ENCODE results near the gene SPIN1. TPM values are rescaled to one million over a fixed set of nuclear protein-coding genes. Genes with fewer than 3 reads are reported as not detected.

SPIN1 gene
- polyA plus RNA-seq, 3 donors = 11.0 to 14.0 (median 11.3) TPM

DNA sequence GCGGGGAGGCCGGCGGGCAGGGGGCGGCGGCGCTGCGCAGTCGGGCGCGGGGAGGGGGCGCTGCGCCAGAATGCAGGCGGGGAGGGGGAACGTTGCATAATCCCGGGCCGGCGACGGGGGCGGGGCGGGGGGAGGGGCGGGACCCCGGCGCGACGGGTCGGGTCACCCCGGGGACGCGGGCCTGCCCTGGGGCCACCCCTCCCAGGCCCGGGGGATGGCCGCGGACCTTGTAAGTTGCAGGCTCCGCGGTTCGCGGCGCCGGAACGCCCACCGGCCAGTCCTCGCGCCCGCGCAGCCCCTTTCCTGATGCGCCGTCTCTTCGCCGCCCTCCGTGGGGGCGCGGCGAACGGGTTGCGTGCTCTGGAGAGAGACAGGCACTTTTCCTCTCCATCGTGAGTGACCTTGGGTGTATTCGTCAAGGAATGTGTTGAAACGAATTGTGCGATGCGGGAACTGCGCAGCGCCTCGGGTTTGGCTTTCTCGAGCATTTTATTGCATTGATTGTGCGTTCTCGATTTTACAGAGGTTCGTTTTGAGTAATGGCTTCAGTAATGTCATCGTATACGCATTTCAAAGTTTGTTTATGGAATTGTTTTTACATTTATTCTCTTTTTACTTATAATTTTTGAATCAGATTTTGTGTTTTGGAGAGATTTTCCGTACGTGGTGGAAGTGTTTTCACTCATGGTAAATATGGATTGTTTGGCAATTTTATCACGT, 802 bp downstream of the SPIN1 start:
- H3K9me3 Mint-ChIP-seq = no peaks in the 10 kb centered on the region
- H3K36me3 ChIP-seq (replicated peaks in 1 of 2; ENCODE audit: control insufficient read depth in 1 of 2, insufficient read depth in 2 of 2, low read length in 2 of 2) = no peaks in the 10 kb centered on the region
- peak overlapping the region; percentile 79 for H2AFZ ChIP-seq (ENCODE audit: insufficient read depth, low read depth, low read length, poor library complexity, severe bottlenecking)
- peaks cover 40% of the 10 kb centered on the region for H3K4me1 Mint-ChIP-seq
- H3K27me3 ChIP-seq (ENCODE audit: control insufficient read depth in 2 of 2, insufficient read depth in 2 of 2, low read length in 2 of 2) = no peaks in the 10 kb centered on the region
- no peaks in the 10 kb centered on the region for H3K9me3 ChIP-seq (replicated peaks in 1 of 2; ENCODE audit: control insufficient read depth in 1 of 2, insufficient read depth in 1 of 2, low read length in 2 of 2)
- intact Hi-C loops (cut with micrococcal nuclease) = loop anchor here in 1 of 2 donors (10.0 kb wide), 1 partner anchor 414 kb away; the partner anchor contains the start of gene CDK20
- peak overlapping the region; percentile 59 to 86 (median 84) for H3K4me3 ChIP-seq (replicated peaks in 1 of 3; ENCODE audit: low read depth in 2 of 3, low read length in 3 of 3)
- H3K27ac Mint-ChIP-seq = peak overlapping the region in 6 of 7 donors; percentile 84 to 94 (median 88)
- H3K79me2 ChIP-seq (ENCODE audit: insufficient read depth, low read length) = peaks cover 49% of the 10 kb centered on the region
- peak overlapping the region; percentile 93 to 96 for H3K4me3 Mint-ChIP-seq
- under 1% methylated on average over 51 of the region's 71 CpGs for WGBS (ENCODE audit: insufficient coverage)
- peaks cover 10% of the 10 kb centered on the region for H4K20me1 ChIP-seq (ENCODE audit: insufficient read depth, low read length)
- H3K36me3 Mint-ChIP-seq = peaks cover 0 to 2% of the 10 kb centered on the region in 2 donors
- H3K9ac ChIP-seq (ENCODE audit: insufficient read depth, low read length, poor library complexity, severe bottlenecking) = peak overlapping the region; percentile 72
- peak; percentile 62 to 70 (median 67) for DNase-seq
- peak overlapping the region; percentile 68 for H3K4me2 ChIP-seq (replicated peaks; ENCODE audit: extremely low read depth, low read length, poor library complexity, severe bottlenecking)
- H3K4me1 ChIP-seq (ENCODE audit: control insufficient read depth in 1 of 2, insufficient read depth in 2 of 2, low read length in 2 of 2) = peaks cover 30 to 36% of the 10 kb centered on the region in 2 donors
- H3K27me3 Mint-ChIP-seq (ENCODE audit: low read depth in 3 of 3) = peaks cover 0 to 2% (median 1%) of the 10 kb centered on the region in 3 donors
- peak overlapping the region in 1 of 2 donors; percentile 74 for H3K27ac ChIP-seq (ENCODE audit: low read depth in 1 of 2, low read length in 2 of 2)
- peak; percentile 32 for TF ChIP-seq CTCF (IDR thresholded peaks at IDR 0.05)

GRCh38 chr9:88390371-88390990, 2.2 kb downstream of the SPIN1 start:
- intact Hi-C loops (cut with micrococcal nuclease) = no loop called here
- no peak for DNase-seq
- Histone ChIP-seq H3K4me3 (replicated peaks in 1 of 3; ENCODE audit: low read depth in 2 of 3, low read length in 3 of 3) (no peak overlapping the region), H4K20me1 (ENCODE audit: insufficient read depth, low read length) (peaks cover 10% of the 10 kb centered on the region), H3K27ac (ENCODE audit: low read depth in 1 of 2, low read length in 2 of 2) (no peak overlapping the region), H3K4me2 (replicated peaks; ENCODE audit: extremely low read depth, low read length, poor library complexity, severe bottlenecking) (no peak overlapping the region), H3K9ac (ENCODE audit: insufficient read depth, low read length, poor library complexity, severe bottlenecking) (no peak overlapping the region), H3K9me3 (replicated peaks in 1 of 2; ENCODE audit: control insufficient read depth in 1 of 2, insufficient read depth in 1 of 2, low read length in 2 of 2) (no peaks in the 10 kb centered on the region), H3K36me3 (replicated peaks in 1 of 2; ENCODE audit: control insufficient read depth in 1 of 2, insufficient read depth in 2 of 2, low read length in 2 of 2) (no peaks in the 10 kb centered on the region), H2AFZ (ENCODE audit: insufficient read depth, low read depth, low read length, poor library complexity, severe bottlenecking) (no peak overlapping the region), H3K79me2 (ENCODE audit: insufficient read depth, low read length) (peaks cover 63% of the 10 kb centered on the region), H3K27me3 (ENCODE audit: control insufficient read depth in 2 of 2, insufficient read depth in 2 of 2, low read length in 2 of 2) (no peaks in the 10 kb centered on the region), H3K4me1 (ENCODE audit: control insufficient read depth in 1 of 2, insufficient read depth in 2 of 2, low read length in 2 of 2) (peaks cover 30 to 36% of the 10 kb centered on the region in 2 donors)
- peaks cover 0 to 2% (median 1%) of the 10 kb centered on the region in 3 donors for H3K27me3 Mint-ChIP-seq (ENCODE audit: low read depth in 3 of 3)
- H3K4me1 Mint-ChIP-seq = peaks cover 40% of the 10 kb centered on the region
- H3K27ac Mint-ChIP-seq = no peak overlapping the region
- peaks cover 4 to 6% of the 10 kb centered on the region in 2 donors for H3K36me3 Mint-ChIP-seq
- TF ChIP-seq CTCF (IDR thresholded peaks at IDR 0.05) = no peak
- no peaks in the 10 kb centered on the region for H3K9me3 Mint-ChIP-seq
- H3K4me3 Mint-ChIP-seq = no peak overlapping the region
- no CpG with 5 or more reads among the region's 3 CpGs for WGBS (ENCODE audit: insufficient coverage)

Data from CD14-positive monocyte (primary cell).